IMR-90 (cell line): ENCODE measurements around the gene DSP. TPM values are rescaled to one million over a fixed set of nuclear protein-coding genes. Genes with fewer than 3 reads are reported as not detected.

Experiments used
- ATAC-seq: fragments of 200-7000 bp; cut with Tn5 transposase; 2 replicates; pipeline ENCODE4 v1.9.1; 2020; ENCODE audit warnings: low read depth, mild to moderate bottlenecking, moderate library complexity
- BruUV-seq: library from RNA; stranded (reverse); fragments of 400-500 nt; replicated peaks from 2 replicates; lab custom pipeline; 2021; lab: Mats Ljungman, UMichigan
- CTCF ChIA-PET: fragments of 300-600 bp; formaldehyde crosslinking; extraction: SDS; loops from one replicate; lab custom pipeline; 2021; ENCODE audit warnings: antibody characterized with exemption; lab: Yijun Ruan, JAX
- POLR2A ChIA-PET: fragments of 300-600 bp; sonication (Branson Sonifier 250); formaldehyde crosslinking; loops from one replicate; lab custom pipeline; 2022; ENCODE audit warnings: antibody characterized with exemption; ENCODE audit not compliant: unreplicated experiment; lab: Charles Lee
- DNase-seq: peaks from one replicate; pipeline ENCODE4 v3.0.0; 2013
- H2AFZ ChIP-seq: replicated peaks from 2 replicates; pipeline ENCODE3; 2013; ENCODE audit warnings: low read length, mild to moderate bottlenecking; ENCODE audit not compliant: poor library complexity
- H2AK5ac ChIP-seq: 2 replicates; pipeline ENCODE4 v1.6.1; 2013; ENCODE audit warnings: low read depth, low read length, inconsistent platforms
- H2AK9ac ChIP-seq: replicated peaks from 2 replicates; pipeline ENCODE3; 2013; ENCODE audit warnings: mild to moderate bottlenecking, low read depth, low read length, moderate library complexity; ENCODE audit not compliant: poor library complexity
- H2BK120ac ChIP-seq: 2 replicates; pipeline ENCODE4 v1.6.1; 2013; ENCODE audit warnings: low read depth, low read length, inconsistent platforms
- H2BK15ac ChIP-seq: 3 replicates; pipeline ENCODE4 v1.6.1; 2013; ENCODE audit warnings: low read depth, low read length, inconsistent platforms
- H2BK20ac ChIP-seq: 2 replicates; pipeline ENCODE4 v1.6.1; 2013; ENCODE audit warnings: low read depth, mild to moderate bottlenecking, inconsistent platforms, low read length, moderate library complexity
- H2BK5ac ChIP-seq: 2 replicates; pipeline ENCODE4 v1.6.1; 2013; ENCODE audit warnings: mild to moderate bottlenecking, low read depth, low read length, inconsistent platforms; ENCODE audit not compliant: poor library complexity, severe bottlenecking
- H3K14ac ChIP-seq: replicated peaks from 2 replicates; pipeline ENCODE4 v1.6.1; 2013; ENCODE audit warnings: low read depth, low read length, inconsistent platforms
- H3K18ac ChIP-seq: 2 replicates; pipeline ENCODE4 v1.6.1; 2013; ENCODE audit warnings: low read depth, low read length, control low read depth
- H3K23ac ChIP-seq: 2 replicates; pipeline ENCODE4 v1.6.1; 2013; ENCODE audit warnings: low read depth, low read length, inconsistent platforms
- H3K27ac ChIP-seq: 2 replicates; pipeline ENCODE4 v1.5.1; 2013; ENCODE audit warnings: mild to moderate bottlenecking, control low read depth, low read length; ENCODE audit not compliant: insufficient read depth
- H3K27me3 ChIP-seq: 2 replicates; pipeline ENCODE4 v1.6.1; 2013; ENCODE audit warnings: low read length; ENCODE audit not compliant: control insufficient read depth, insufficient read depth
- H3K36me3 ChIP-seq: 2 replicates; pipeline ENCODE4 v1.6.1; 2013; ENCODE audit warnings: low read length, mixed read lengths; ENCODE audit not compliant: control insufficient read depth, insufficient read depth
- H3K4ac ChIP-seq: 2 replicates; pipeline ENCODE4 v1.6.1; 2013; ENCODE audit warnings: low read depth, low read length, inconsistent platforms
- H3K4me1 ChIP-seq: 2 replicates; pipeline ENCODE4 v1.6.1; 2013; ENCODE audit warnings: low read length, mixed read lengths; ENCODE audit not compliant: control insufficient read depth, insufficient read depth
- H3K4me2 ChIP-seq: 2 replicates; pipeline ENCODE4 v1.6.1; 2013; ENCODE audit warnings: low read depth, mild to moderate bottlenecking, control low read depth, low read length, moderate library complexity
- H3K4me3 ChIP-seq: 2 replicates; pipeline ENCODE4 v1.5.1; 2013; ENCODE audit warnings: low read depth, mild to moderate bottlenecking, control low read depth, low read length, moderate library complexity; ENCODE audit not compliant: insufficient read depth
- H3K56ac ChIP-seq: 2 replicates; pipeline ENCODE4 v1.6.1; 2013; ENCODE audit warnings: low read length, inconsistent platforms; ENCODE audit not compliant: insufficient read depth; ENCODE audit errors: extremely low read depth
- H3K79me1 ChIP-seq, 2 experiments: 2 replicates each; pipeline ENCODE4 v1.6.1; 2013; ENCODE audit warnings: low read length in 2 of 2, inconsistent platforms in 1 of 2, low read depth in 1 of 2
- H3K9ac ChIP-seq: 2 replicates; pipeline ENCODE4 v1.6.1; 2013; ENCODE audit warnings: low read depth, low read length, control low read depth
- H3K9me1 ChIP-seq: 2 replicates; pipeline ENCODE4 v1.6.1; 2013; ENCODE audit warnings: low read length, inconsistent platforms; ENCODE audit not compliant: insufficient read depth
- H3K9me3 ChIP-seq: 2 replicates; pipeline ENCODE4 v1.6.1; 2013; ENCODE audit warnings: low read length; ENCODE audit not compliant: control insufficient read depth, insufficient read depth
- H4K20me1 ChIP-seq: 2 replicates; pipeline ENCODE4 v1.6.1; 2013; ENCODE audit warnings: low read length, inconsistent platforms; ENCODE audit not compliant: insufficient read depth
- H4K5ac ChIP-seq: 2 replicates; pipeline ENCODE4 v1.6.1; 2013; ENCODE audit warnings: mild to moderate bottlenecking, low read depth, low read length, control low read depth
- H4K8ac ChIP-seq, 2 experiments: 2 replicates each; pipeline ENCODE4 v1.6.1; 2013; ENCODE audit warnings: low read depth in 2 of 2, low read length in 2 of 2, control low read depth in 1 of 2, inconsistent platforms in 1 of 2
- H4K91ac ChIP-seq: 2 replicates; pipeline ENCODE4 v1.6.1; 2013; ENCODE audit warnings: low read depth, low read length, inconsistent platforms; ENCODE audit not compliant: insufficient read depth
- BHLHE40 ChIP-seq: fragments of 150-350 bp; IDR thresholded peaks from 2 replicates; pipeline ENCODE4 v1.6.1; 2016; ENCODE audit warnings: mild to moderate bottlenecking, low read depth, low read length
- CEBPB ChIP-seq: IDR thresholded peaks from 2 replicates; pipeline ENCODE4 v1.6.1; 2012; ENCODE audit warnings: low read depth, low read length, improper control_type of control experiment
- CHD1 ChIP-seq: IDR thresholded peaks from 2 replicates; pipeline ENCODE4 v1.6.1; 2012; ENCODE audit warnings: low read depth, low read length, improper control_type of control experiment
- FOS ChIP-seq: fragments of 150-350 bp; IDR thresholded peaks from 2 replicates; pipeline ENCODE4 v1.6.1; 2016; ENCODE audit warnings: low read depth, low read length
- MAFK ChIP-seq: IDR thresholded peaks from 2 replicates; pipeline ENCODE4 v1.6.1; 2012; ENCODE audit warnings: low read depth, low read length, improper control_type of control experiment
- MAZ ChIP-seq: IDR thresholded peaks from 2 replicates; pipeline ENCODE4 v1.6.1; 2012; ENCODE audit warnings: low read depth, mild to moderate bottlenecking, low read length, improper control_type of control experiment, moderate library complexity, borderline replicate concordance
- MXI1 ChIP-seq: IDR thresholded peaks from 2 replicates; pipeline ENCODE4 v1.6.1; 2012; ENCODE audit warnings: low read depth, mild to moderate bottlenecking, low read length, moderate library complexity, borderline replicate concordance
- NFE2L2 ChIP-seq: fragments of 150-350 bp; IDR thresholded peaks from 2 replicates; pipeline ENCODE4 v1.6.1; 2016; ENCODE audit warnings: low read depth, mild to moderate bottlenecking, low read length
- POLR2A ChIP-seq: IDR thresholded peaks from 2 replicates; pipeline ENCODE4 v1.6.1; 2012; ENCODE audit warnings: mild to moderate bottlenecking, low read depth, low read length
- RAD21 ChIP-seq: IDR thresholded peaks from 2 replicates; pipeline ENCODE4 v1.6.1; 2012; ENCODE audit warnings: low read length, improper control_type of control experiment
- RCOR1 ChIP-seq: IDR thresholded peaks from 2 replicates; pipeline ENCODE4 v1.6.1; 2012; ENCODE audit warnings: mild to moderate bottlenecking, low read length, improper control_type of control experiment; ENCODE audit not compliant: insufficient replicate concordance
- RFX5 ChIP-seq: IDR thresholded peaks from 2 replicates; pipeline ENCODE4 v1.8.0; 2012; ENCODE audit warnings: low read depth, mild to moderate bottlenecking, low read length, moderate library complexity
- SMC3 ChIP-seq: fragments of 150-350 bp; IDR thresholded peaks from 2 replicates; pipeline ENCODE4 v1.6.1; 2016; ENCODE audit warnings: low read depth, mild to moderate bottlenecking, antibody characterized with exemption, low read length, moderate library complexity
- WGBS, 2 experiments: methylation state at CpG; one replicate each; pipeline versions ENCODE4 v1.1.5 to v1.1.7; 2013; ENCODE audit warnings: missing lambda C conversion rate in 2 of 2; ENCODE audit not compliant: insufficient read length in 1 of 2; ENCODE audit errors: extremely low coverage in 2 of 2; 5-methylcytosine and 5-hydroxymethylcytosine counted together
- dilution Hi-C: fragments of 300-500 bp; cut with HindIII; formaldehyde crosslinking; loops from one replicate; pipeline ENCODE4 v1.14.3; 2018; ENCODE audit warnings: low sequenced_read_pairs; ENCODE audit not compliant: unreplicated experiment
- in situ Hi-C: fragments of 300-500 bp; cut with MboI; formaldehyde crosslinking; loops from 3 replicates; pipeline ENCODE4 v1.14.3; 2019; ENCODE audit warnings: low sequenced_read_pairs, inconsistent platforms, mixed read lengths
- intact Hi-C: fragments of 100-400 bp; cut with micrococcal nuclease; formaldehyde crosslinking; loops from 2 replicates; pipeline ENCODE4 v1.10.0; 2022
- polyA plus RNA-seq, 3 experiments: library from polyadenylated mRNA; depleted of rRNA; stranded (reverse); fragments of >200 nt; gene quantifications; 2 replicates each; pipeline ENCODE4 v1.2.3, GENCODE V29; 2012; ENCODE audit warnings: low replicate concordance in 1 of 3
- total RNA-seq: library from RNA; depleted of rRNA; stranded (reverse); fragments of >200 nt; gene quantifications from 2 replicates; pipeline ENCODE4 v1.2.3, GENCODE V29; 2012
- TF ChIP-seq, protein P1 (sequence below): conservative IDR thresholded peaks from 2 replicates; pipeline ENCODE4 v1.5.1; 2012; ENCODE audit warnings: mild to moderate bottlenecking, low read depth, low read length, improper control_type of control experiment
- TF ChIP-seq, protein P2 (sequence below): fragments of 150-350 bp; IDR thresholded peaks from 2 replicates; pipeline ENCODE4 v1.6.1; 2016; ENCODE audit warnings: low read depth, mild to moderate bottlenecking, low read length, moderate library complexity, borderline replicate concordance
- TF ChIP-seq, protein P3 (sequence below): fragments of 150-350 bp; IDR thresholded peaks from 2 replicates; pipeline ENCODE4 v1.6.1; 2017; ENCODE audit warnings: mild to moderate bottlenecking, antibody characterized with exemption, low read length, low read depth

Gene DSP
- total and polyA plus RNA-seq, 2 of the 4 experiments (the other 2 are of a cell fraction) = 7.1 to 20.1 TPM

DNA sequence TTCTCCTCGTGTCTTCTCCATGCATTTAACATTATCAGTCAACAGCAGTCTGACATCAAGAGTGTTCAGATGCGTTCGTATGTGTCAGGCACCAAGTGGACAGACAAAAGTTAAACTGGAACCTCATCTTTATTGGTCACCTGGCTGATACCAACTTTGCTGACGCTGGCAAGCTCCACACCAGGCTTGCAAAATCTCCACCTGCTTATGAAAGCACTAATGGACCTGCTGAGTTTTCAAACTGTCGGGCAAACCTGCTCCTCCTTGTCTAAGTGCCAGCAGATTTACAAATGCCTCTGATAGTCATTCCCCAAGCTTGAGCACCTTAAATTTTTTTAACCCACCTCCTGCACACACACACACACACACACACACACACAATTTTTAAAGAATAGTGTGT lies 27.9 kb upstream of the DSP start:
- H3K79me1 ChIP-seq = no peaks in the 10 kb centered on the region
- ATAC-seq (no peak), DNase-seq (no peak)
- no peak overlapping the region for H3K18ac ChIP-seq
- H3K9me1 ChIP-seq = no peaks in the 10 kb centered on the region
- in situ Hi-C loops = no loop called here
- H2BK15ac ChIP-seq = no peak overlapping the region
- no peak overlapping the region for H3K4me3 ChIP-seq
- peaks cover 4% of the 10 kb centered on the region for H3K27me3 ChIP-seq
- H2AK9ac ChIP-seq = no peak overlapping the region
- no peak overlapping the region for H2BK120ac ChIP-seq
- H2AK5ac ChIP-seq = no peak overlapping the region
- no peak overlapping the region for H3K4ac ChIP-seq
- no peak overlapping the region for H3K14ac ChIP-seq
- H3K4me1 ChIP-seq = no peaks in the 10 kb centered on the region; the same call in 1 of the 2 replicates
- BruUV-seq = no TSS peak
- H3K27ac ChIP-seq = no peak overlapping the region
- H3K23ac ChIP-seq = no peak overlapping the region
- intact Hi-C loops = no loop called here
- dilution Hi-C loops = no loop called here
- no peak overlapping the region for H2AFZ ChIP-seq
- H2BK5ac ChIP-seq = no peak overlapping the region
- no peak overlapping the region for H3K56ac ChIP-seq
- ChIA-PET CTCF (no interaction called here), POLR2A (no interaction called here)
- no peak overlapping the region for H4K8ac ChIP-seq
- no peaks in the 10 kb centered on the region for H3K36me3 ChIP-seq
- H3K4me2 ChIP-seq = no peak overlapping the region
- H3K9ac ChIP-seq = no peak overlapping the region
- TF ChIP-seq RCOR1 (no peak), BHLHE40 (no peak), SMC3 (no peak), CEBPB (no peak), NFE2L2 (no peak), FOS (no peak), RAD21 (no peak), RFX5 (no peak), MXI1 (no peak), POLR2A (no peak), CHD1 (no peak), MAFK (no peak), MAZ (no peak)
- TF ChIP-seq, protein P1, sequence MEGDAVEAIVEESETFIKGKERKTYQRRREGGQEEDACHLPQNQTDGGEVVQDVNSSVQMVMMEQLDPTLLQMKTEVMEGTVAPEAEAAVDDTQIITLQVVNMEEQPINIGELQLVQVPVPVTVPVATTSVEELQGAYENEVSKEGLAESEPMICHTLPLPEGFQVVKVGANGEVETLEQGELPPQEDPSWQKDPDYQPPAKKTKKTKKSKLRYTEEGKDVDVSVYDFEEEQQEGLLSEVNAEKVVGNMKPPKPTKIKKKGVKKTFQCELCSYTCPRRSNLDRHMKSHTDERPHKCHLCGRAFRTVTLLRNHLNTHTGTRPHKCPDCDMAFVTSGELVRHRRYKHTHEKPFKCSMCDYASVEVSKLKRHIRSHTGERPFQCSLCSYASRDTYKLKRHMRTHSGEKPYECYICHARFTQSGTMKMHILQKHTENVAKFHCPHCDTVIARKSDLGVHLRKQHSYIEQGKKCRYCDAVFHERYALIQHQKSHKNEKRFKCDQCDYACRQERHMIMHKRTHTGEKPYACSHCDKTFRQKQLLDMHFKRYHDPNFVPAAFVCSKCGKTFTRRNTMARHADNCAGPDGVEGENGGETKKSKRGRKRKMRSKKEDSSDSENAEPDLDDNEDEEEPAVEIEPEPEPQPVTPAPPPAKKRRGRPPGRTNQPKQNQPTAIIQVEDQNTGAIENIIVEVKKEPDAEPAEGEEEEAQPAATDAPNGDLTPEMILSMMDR = no peak
- TF ChIP-seq, protein P2, sequence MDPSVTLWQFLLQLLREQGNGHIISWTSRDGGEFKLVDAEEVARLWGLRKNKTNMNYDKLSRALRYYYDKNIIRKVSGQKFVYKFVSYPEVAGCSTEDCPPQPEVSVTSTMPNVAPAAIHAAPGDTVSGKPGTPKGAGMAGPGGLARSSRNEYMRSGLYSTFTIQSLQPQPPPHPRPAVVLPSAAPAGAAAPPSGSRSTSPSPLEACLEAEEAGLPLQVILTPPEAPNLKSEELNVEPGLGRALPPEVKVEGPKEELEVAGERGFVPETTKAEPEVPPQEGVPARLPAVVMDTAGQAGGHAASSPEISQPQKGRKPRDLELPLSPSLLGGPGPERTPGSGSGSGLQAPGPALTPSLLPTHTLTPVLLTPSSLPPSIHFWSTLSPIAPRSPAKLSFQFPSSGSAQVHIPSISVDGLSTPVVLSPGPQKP = no peak
- TF ChIP-seq, protein P3, sequence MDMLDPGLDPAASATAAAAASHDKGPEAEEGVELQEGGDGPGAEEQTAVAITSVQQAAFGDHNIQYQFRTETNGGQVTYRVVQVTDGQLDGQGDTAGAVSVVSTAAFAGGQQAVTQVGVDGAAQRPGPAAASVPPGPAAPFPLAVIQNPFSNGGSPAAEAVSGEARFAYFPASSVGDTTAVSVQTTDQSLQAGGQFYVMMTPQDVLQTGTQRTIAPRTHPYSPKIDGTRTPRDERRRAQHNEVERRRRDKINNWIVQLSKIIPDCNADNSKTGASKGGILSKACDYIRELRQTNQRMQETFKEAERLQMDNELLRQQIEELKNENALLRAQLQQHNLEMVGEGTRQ = no peak
- H4K5ac ChIP-seq = no peak overlapping the region
- H4K20me1 ChIP-seq = no peaks in the 10 kb centered on the region
- H2BK20ac ChIP-seq = no peak overlapping the region
- WGBS, 2 experiments = 45% methylated on average over 4 of the region's 5 CpGs; no CpG with 5 or more reads in 1 of the 2 experiments
- no peaks in the 10 kb centered on the region for H3K9me3 ChIP-seq
- H4K91ac ChIP-seq = no peak overlapping the region
